ENCODE data around the gene RAB5IF. TPM values are rescaled to one million over a fixed set of nuclear protein-coding genes. Genes with fewer than 3 reads are reported as not detected.
"Not testable (repeated sequence)": the region's sequence is repeated elsewhere in the genome, so short reads cannot be mapped to it uniquely, and the experiment has no call there.

RAB5IF gene, protein sequence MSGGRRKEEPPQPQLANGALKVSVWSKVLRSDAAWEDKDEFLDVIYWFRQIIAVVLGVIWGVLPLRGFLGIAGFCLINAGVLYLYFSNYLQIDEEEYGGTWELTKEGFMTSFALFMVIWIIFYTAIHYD
- 100 to 1,000 TPM; 113 to 114 TPM for total RNA-seq

DNA sequence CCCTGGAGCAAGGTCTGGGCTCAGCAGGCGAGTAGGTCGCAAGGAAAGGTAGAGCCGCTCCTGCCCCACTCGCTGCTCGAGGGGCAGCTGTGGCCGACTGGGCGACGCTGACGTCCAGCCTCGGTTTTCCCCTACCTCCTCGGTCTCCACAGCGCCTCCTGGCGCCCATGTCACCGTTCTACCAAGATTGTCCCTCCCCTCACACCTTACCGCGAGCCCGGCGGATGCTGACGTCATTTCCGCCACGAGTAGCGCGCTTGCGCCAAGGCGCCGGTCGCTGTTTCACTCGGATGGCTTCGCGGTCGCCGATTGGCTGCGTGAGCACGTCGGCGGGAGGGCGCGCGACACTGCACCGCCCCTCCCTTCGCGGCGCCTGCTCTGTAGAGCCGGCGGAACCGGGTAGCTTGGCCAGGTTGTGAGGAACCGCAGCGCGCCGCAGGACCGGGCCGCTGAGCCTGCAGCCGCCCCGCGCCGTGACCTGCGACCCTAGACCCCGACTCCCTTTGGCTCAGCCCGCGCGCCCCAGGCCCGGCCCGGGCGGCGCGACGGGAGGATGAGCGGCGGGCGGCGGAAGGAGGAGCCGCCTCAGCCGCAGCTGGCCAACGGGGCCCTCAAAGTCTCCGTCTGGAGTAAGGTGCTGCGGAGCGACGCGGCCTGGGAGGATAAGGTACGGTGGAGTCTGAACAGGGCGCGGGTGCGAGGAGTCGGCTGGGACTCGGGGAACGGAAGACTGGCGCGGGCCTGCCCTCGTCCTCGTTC, at the start of gene RAB5IF:
Gene RAB5IF (plus strand): TSS at position 381 of the 759 bp plus-strand sequence. CDS start 173 bp downstream, at position 554.
- H3K9me3 Mint-ChIP-seq = no peaks in the 10 kb centered on the region
- intact Hi-C loops (cut with micrococcal nuclease) = loop anchor here (1.0 to 5.0 kb wide), 5 partner anchors 11 to 167 kb away; partner anchors contain the start of genes DSN1 and NDRG3
- peak within 1 kb of the TSS; percentile 99 for H3K4me3 Mint-ChIP-seq
- ChIA-PET CTCF (interaction anchor here (0.6 to 4.3 kb wide), 33 partner anchors 9 to 651 kb away, joined by 3 to 100 read pairs (median 5); partner anchors contain the start of genes DSN1, SCAND1, SLA2 and TGIF2), POLR2A (interaction anchor here (0.6 to 4.2 kb wide), 13 partner anchors 11 to 490 kb away, joined by 3 to 51 read pairs (median 5); partner anchors contain the start of genes SLA2 and TGIF2)
- no peaks in the 10 kb centered on the region for H3K27me3 Mint-ChIP-seq
- H3K4me1 Mint-ChIP-seq (ENCODE audit: low read depth) = peaks cover 28% of the 10 kb centered on the region
- DNase-seq = peak; percentile 100
- peaks cover 19% of the 10 kb centered on the region for H3K36me3 Mint-ChIP-seq
- H3K27ac Mint-ChIP-seq = peak within 1 kb of the TSS; percentile 97

DNA sequence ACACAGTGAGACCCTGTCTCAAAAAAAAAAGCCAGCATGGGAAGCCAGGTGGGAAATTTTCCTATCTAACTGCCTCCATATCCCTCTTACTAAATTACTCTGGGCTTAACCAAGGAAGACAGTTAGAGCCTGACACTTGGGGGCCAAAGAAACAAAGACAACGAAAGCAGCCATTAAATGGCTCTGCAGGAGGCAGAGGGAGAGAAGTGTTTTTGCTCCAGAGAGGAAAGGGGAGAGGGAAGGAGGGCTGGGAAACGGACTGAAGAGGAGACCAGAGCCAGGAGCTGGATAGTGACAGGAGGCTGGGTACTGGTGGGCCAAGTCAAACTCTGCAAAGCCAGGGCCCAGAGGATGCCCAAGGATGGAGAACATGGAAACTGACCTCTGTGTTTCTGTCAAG, 42.9 kb upstream of the RAB5IF start:
- CTCF ChIA-PET = no interaction called here

DNA sequence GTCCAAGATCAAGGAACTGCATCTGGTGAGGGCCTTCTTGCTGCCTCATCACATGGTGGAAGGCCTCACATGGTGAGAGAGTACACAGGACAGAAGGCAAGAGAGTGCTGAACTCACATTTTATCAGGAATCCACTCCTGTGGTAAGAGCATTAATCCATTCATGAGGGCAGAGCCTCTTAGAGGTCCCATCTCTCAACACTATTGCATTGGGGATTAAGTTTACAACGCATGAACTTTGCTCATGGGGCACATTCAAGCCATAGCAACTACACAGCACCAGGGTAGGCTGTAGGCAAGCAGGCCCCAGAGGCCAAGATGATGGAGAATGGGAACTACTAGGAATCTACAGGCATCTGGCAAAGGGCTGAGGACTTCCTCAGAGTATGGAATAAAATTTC, 42.2 kb upstream of the RAB5IF start:
- H3K4me1 Mint-ChIP-seq (ENCODE audit: low read depth) = peaks cover 3% of the 10 kb centered on the region
- CTCF ChIA-PET = no interaction called here

More for the DNA sequence above, 42.9 kb upstream of the RAB5IF start:
- POLR2A ChIA-PET = no interaction called here
- Mint-ChIP-seq H3K27me3 (no peaks in the 10 kb centered on the region), H3K4me1 (ENCODE audit: low read depth) (peaks cover 3% of the 10 kb centered on the region), H3K4me3 (no peak overlapping the region), H3K9me3 (peaks cover 8% of the 10 kb centered on the region), H3K27ac (no peak overlapping the region), H3K36me3 (no peaks in the 10 kb centered on the region)
- DNase-seq = no peak
- intact Hi-C loops (cut with micrococcal nuclease) = no loop called here

DNA sequence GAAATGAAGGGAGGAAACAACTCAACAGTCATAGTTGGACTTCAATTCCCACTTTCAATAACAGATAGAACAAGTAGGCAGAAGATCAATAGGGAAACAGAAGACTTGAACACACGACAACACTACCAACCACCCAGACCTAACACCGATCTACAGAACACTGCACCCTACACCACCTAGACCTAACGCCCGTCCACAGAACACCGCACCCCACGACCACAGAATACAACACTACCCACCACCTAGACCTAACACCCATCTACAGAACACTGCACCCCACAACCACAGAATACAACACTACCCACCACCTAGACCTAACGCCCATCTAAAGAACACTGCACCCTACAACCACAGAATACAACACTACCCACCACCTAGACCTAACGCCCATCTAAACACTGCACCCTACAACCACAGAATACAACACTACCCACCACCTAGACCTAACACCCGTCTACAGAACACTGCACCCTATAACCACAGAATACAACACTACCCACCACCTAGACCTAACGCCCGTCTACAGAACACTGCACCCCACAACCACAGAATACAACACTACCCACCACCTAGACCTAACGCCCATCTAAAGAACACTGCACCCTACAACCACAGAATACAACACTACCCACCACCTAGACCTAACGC, 41.4 kb upstream of the RAB5IF start:
- DNase-seq; H3K4me1 Mint-ChIP-seq (ENCODE audit: low read depth); H3K9me3 Mint-ChIP-seq; POLR2A ChIA-PET; H3K4me3 Mint-ChIP-seq; H3K27me3 Mint-ChIP-seq; CTCF ChIA-PET; H3K36me3 Mint-ChIP-seq; H3K27ac Mint-ChIP-seq; intact Hi-C loops (cut with micrococcal nuclease): not testable (repeated sequence)

More for the DNA sequence above, 42.2 kb upstream of the RAB5IF start:
- Mint-ChIP-seq H3K9me3 (peaks cover 8% of the 10 kb centered on the region), H3K36me3 (no peaks in the 10 kb centered on the region), H3K27me3 (no peaks in the 10 kb centered on the region), H3K27ac (no peak overlapping the region), H3K4me3 (no peak overlapping the region)
- DNase-seq = no peak
- POLR2A ChIA-PET = no interaction called here
- intact Hi-C loops (cut with micrococcal nuclease) = no loop called here

DNA sequence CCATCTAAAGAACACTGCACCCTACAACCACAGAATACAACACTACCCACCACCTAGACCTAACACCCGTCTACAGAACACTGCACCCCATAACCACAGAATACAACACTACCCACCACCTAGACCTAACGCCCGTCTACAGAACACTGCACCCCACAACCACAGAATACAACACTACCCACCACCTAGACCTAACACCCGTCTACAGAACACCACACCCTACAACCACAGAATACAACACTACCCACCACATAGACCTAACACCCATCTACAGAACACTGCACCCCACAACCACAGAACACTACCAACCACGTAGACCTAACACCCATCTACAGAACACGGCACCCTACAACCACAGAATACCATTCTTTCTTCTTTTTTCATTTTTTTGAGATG, 40.9 kb upstream of the RAB5IF start:
- H3K9me3 Mint-ChIP-seq; H3K4me3 Mint-ChIP-seq; H3K36me3 Mint-ChIP-seq; H3K27ac Mint-ChIP-seq; H3K27me3 Mint-ChIP-seq; POLR2A ChIA-PET; intact Hi-C loops (cut with micrococcal nuclease); H3K4me1 Mint-ChIP-seq (ENCODE audit: low read depth); DNase-seq; CTCF ChIA-PET: not testable (repeated sequence)

DNA sequence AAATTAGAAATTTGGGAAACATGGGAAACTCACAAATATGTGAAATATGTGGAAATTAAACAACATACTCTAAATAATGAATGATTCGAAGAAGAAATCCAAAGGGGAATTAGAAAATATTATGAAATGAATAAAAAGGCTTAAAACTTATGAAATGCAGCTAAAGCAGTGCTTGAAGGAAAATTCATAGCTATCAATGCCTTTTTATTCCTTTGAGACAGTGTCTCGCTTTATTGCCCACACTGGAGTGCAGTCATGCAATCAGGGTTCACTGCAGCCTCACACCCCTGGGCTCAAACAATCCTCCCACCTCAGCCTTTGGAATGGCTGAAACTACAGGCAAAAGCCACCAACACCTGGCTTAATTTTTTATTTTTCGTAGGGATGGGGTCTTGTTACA, 40.1 kb upstream of the RAB5IF start:
- CTCF ChIA-PET = interaction anchor here (1.2 kb wide), 1 partner anchor 48 kb away, joined by 4 read pairs; no protein-coding TSS in a partner anchor
- Mint-ChIP-seq H3K36me3 (no peaks in the 10 kb centered on the region), H3K4me1 (ENCODE audit: low read depth) (peaks cover 3% of the 10 kb centered on the region)

DNA sequence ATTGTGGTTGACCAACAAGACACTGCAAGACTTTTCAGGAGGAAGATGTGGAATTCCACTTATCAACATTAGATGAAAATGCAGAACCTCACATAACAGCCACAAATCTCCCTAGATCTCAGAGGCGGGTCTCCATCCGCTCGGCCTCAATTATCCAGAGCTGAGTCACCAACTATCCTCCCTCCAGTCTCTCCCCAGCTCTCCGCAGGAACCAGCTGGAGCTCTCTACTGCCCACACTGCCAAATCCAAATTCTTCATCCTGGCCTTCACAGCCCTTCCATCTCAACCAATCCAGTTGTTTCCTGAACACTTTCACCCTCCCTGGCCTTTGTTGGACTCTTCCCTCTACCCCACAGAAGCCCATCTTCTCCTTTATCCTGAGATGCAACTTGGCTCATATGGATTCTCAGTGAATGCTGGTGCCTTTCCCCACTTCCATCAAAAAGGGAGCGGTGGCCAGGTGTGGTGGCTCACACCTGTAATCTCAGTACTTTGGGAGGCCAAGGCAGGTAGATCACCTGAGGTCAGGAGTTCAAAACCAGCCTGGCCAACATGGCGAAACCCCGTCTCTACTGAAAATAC, 35.6 kb upstream of the RAB5IF start:
- CTCF ChIA-PET = interaction anchor here (1.3 to 2.1 kb wide), 2 partner anchors 18 to 35 kb away, joined by 3 to 7 read pairs; partner anchors contain the start of gene RAB5IF
- intact Hi-C loops (cut with micrococcal nuclease) = no loop called here

More for the DNA sequence above, 40.1 kb upstream of the RAB5IF start:
- no peak overlapping the region for H3K27ac Mint-ChIP-seq
- no peaks in the 10 kb centered on the region for H3K27me3 Mint-ChIP-seq
- intact Hi-C loops (cut with micrococcal nuclease) = no loop called here
- peaks cover 8% of the 10 kb centered on the region for H3K9me3 Mint-ChIP-seq
- POLR2A ChIA-PET = no interaction called here
- H3K4me3 Mint-ChIP-seq = no peak overlapping the region
- DNase-seq = no peak

DNA sequence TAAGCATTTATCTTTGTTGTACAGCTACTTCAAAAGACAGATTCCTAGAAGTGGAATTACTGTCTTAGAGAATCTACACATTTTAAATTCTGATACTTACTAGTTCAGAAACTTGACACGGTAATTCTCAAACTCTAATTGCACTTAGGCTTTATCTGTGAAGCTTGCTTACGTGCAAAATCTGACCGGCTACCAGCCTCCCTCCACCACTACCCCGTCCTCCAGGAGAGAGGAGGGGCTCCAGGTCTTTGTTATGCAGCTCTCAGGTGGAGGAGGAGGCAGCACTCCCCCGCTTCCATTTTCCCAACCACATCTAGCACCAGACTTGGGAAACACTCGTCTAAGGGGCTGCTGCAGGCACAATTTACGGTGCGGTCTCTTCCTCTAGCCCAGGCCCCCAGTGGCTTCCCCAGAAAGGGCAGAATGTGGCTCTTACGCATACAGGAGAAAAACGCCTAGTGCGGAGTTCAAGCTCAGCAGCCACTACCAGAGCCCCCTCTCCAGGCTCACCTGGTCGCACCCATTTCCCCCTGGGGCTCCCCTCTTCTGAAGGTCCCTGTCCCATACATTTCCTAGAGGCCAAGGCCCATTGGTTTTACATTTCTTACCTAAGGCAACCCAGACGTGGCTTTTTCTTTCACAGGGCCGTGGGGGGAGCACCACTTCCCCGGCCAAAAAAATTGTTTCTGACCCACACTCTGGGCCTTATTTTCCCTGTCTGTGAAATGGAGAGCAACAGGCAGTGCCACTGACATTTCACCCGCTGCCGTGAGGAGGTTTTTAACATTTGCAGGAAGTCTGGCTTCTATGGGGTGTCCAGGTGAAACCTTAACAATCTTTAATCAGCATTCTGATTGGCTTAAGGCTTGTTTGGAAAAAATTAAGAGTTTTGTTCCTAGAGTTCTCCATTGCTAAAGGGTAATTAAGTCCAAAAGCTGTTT, 33.7 kb upstream of the RAB5IF start:
- DNase-seq = no peak
- H3K4me3 Mint-ChIP-seq = peak overlapping the region; percentile 76
- peak overlapping the region; percentile 92 for H3K27ac Mint-ChIP-seq
- POLR2A ChIA-PET = interaction anchor here (0.8 to 5.1 kb wide), 5 partner anchors 16 to 73 kb away, joined by 3 to 51 read pairs (median 6); partner anchors contain the start of genes RAB5IF and SLA2
- intact Hi-C loops (cut with micrococcal nuclease) = loop anchor here (1.0 to 2.0 kb wide), 2 partner anchors 33 to 111 kb away; partner anchors contain the start of gene RAB5IF
- peaks cover 33% of the 10 kb centered on the region for H3K4me1 Mint-ChIP-seq (ENCODE audit: low read depth)
- CTCF ChIA-PET = interaction anchor here (0.6 to 5.6 kb wide), 6 partner anchors 14 to 618 kb away, joined by 3 to 40 read pairs (median 3); partner anchors contain the start of genes NDRG3, RAB5IF, SCAND1 and SLA2
- H3K27me3 Mint-ChIP-seq = no peaks in the 10 kb centered on the region
- H3K36me3 Mint-ChIP-seq = peaks cover 9% of the 10 kb centered on the region
- H3K9me3 Mint-ChIP-seq = no peaks in the 10 kb centered on the region

More for the DNA sequence above, 35.6 kb upstream of the RAB5IF start:
- Mint-ChIP-seq H3K9me3 (peaks cover 5% of the 10 kb centered on the region), H3K4me3 (no peak overlapping the region), H3K36me3 (peaks cover 4% of the 10 kb centered on the region), H3K27me3 (no peaks in the 10 kb centered on the region), H3K27ac (no peak overlapping the region), H3K4me1 (ENCODE audit: low read depth) (peaks cover 16% of the 10 kb centered on the region)
- DNase-seq = no peak
- POLR2A ChIA-PET = no interaction called here

DNA sequence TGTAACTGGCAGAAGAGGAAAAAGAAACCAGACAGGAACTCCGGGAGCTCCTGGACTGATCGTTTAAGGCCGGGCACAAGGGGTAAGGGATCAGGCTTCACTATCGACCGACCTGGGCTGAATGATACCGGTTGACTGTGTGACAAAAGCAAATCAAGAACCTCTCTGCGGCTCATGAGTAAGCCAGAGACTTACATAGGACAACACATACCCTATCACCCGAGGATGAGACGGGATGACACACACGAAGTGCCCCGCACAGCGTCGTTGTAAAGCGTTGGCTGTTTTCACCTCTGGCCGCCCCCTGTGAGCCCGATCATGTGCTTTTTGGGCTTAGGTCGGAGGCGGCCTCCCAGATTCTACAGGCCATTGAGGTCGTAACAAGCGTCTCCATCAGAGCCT, 32.9 kb upstream of the RAB5IF start:
- H3K27me3 Mint-ChIP-seq = no peaks in the 10 kb centered on the region
- ChIA-PET CTCF (interaction anchor here (0.9 to 5.6 kb wide), 3 partner anchors 23 to 40 kb away, joined by 3 to 40 read pairs (median 3); partner anchors contain the start of gene RAB5IF), POLR2A (interaction anchor here (0.8 to 5.1 kb wide), 7 partner anchors 16 to 619 kb away, joined by 3 to 51 read pairs (median 6); partner anchors contain the start of genes RAB5IF, SCAND1 and SLA2)
- peak; percentile 87 for DNase-seq
- H3K4me3 Mint-ChIP-seq = peak overlapping the region; percentile 76
- peaks cover 33% of the 10 kb centered on the region for H3K4me1 Mint-ChIP-seq (ENCODE audit: low read depth)
- H3K27ac Mint-ChIP-seq = peak overlapping the region; percentile 92
- peaks cover 9% of the 10 kb centered on the region for H3K36me3 Mint-ChIP-seq
- H3K9me3 Mint-ChIP-seq = no peaks in the 10 kb centered on the region
- intact Hi-C loops (cut with micrococcal nuclease) = loop anchor here (1.0 to 2.0 kb wide), 6 partner anchors 16 to 174 kb away; partner anchors contain the start of genes NDRG3 and RAB5IF

DNA sequence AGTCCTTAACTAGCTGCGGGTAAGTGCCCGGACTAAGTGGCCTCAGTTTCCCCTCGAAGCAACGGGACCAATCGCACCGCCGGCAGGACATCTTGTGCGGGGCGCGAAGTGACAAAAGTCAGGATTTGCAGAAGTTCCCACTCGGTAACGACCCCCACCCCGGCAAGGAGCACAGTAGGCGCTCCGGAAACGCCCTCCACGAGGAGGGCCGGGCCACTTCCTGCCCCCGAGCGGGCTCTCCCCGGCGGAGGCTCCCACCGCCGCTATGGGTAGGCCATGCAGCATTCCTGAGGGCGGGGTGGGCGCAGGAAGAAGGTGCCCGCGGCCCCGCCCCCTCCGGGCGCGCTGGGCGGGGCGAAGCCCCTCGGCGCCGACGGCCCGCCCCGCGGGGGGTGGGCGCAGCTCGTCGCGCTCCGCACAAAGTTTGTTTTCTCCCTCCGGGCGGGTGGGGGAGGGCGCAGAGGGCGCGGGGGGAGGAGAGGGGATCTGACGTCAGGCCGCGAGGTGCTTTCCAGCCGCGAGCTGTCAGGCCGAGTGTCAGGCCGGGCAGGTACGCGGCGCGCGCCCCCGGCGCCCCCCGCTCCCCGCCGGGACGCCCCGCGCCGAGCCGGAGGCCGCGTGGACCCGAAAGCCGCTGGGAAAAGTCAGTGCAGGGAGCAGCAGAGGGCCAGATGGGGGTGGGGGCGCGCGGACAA, 32.3 kb upstream of the RAB5IF start, which contains the start of gene TGIF2:
Gene TGIF2 (plus strand): TSS at position 495 of the 695 bp plus-strand sequence. CDS start 5,178 bp downstream, outside the sequence.
- peaks cover 33% of the 10 kb centered on the region for H3K4me1 Mint-ChIP-seq (ENCODE audit: low read depth)
- ChIA-PET POLR2A (interaction anchor here (0.9 to 5.1 kb wide), 10 partner anchors 15 to 619 kb away, joined by 3 to 51 read pairs (median 6); partner anchors contain the start of genes RAB5IF, SCAND1 and SLA2), CTCF (interaction anchor here (0.9 to 5.6 kb wide), 5 partner anchors 15 to 40 kb away, joined by 3 to 40 read pairs (median 5); partner anchors contain the start of gene RAB5IF)
- H3K27me3 Mint-ChIP-seq = no peaks in the 10 kb centered on the region
- peak within 1 kb of the TSS; percentile 92 for H3K27ac Mint-ChIP-seq
- peak within 1 kb of the TSS; percentile 87 for H3K4me3 Mint-ChIP-seq
- H3K9me3 Mint-ChIP-seq = no peaks in the 10 kb centered on the region
- intact Hi-C loops (cut with micrococcal nuclease) = loop anchor here (1.0 to 2.0 kb wide), 5 partner anchors 17 to 173 kb away; partner anchors contain the start of gene NDRG3
- peak; percentile 94 for DNase-seq
- H3K36me3 Mint-ChIP-seq = peaks cover 9% of the 10 kb centered on the region
